ENCODE data around the gene CDK6.

Gene CDK6

DNA sequence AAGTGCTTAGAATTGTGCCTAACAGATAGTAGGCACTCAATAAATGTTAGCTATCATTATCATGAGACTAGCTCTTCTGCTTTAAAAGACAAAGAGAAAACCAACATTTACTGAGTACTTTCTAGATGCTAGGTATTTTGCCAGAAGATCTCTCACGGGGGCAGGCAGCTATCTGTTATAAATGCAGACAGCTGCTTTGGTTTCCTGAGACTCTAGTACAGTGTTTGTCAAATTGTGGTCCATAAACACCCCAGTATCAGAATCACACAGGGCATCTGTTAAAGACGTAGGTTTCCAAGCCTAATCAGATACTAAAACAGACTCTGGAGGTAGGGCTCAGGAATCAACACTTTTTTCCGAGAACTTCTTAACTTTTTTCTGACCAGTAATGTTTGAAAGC is 260.1 kb downstream of the CDK6 start:
- Histone ChIP-seq H3K36me3 (ENCODE audit: insufficient read depth, low read length) (peaks cover 95% of the 10 kb centered on the region), H3K9ac (ENCODE audit: low read length) (no peak overlapping the region), H3K27ac (ENCODE audit: low read depth, low read length, poor library complexity, severe bottlenecking) (no peak overlapping the region), H3K79me2 (ENCODE audit: insufficient read depth, low read length) (peaks cover 19% of the 10 kb centered on the region), H3K27me3 (ENCODE audit: insufficient read depth, low read length) (no peaks in the 10 kb centered on the region), H4K20me1 (ENCODE audit: insufficient read depth, low read length) (peaks cover 8% of the 10 kb centered on the region; the same call in 1 of the 2 replicates), H3F3A (ENCODE audit: insufficient read depth, low read length) (0 out of 2 replicates have a peak, but pooled peaks cover 3% of the 10 kb centered on the region), H3K4me2 (ENCODE audit: low read length) (no peak overlapping the region), H3K9me2 (ENCODE audit: low read depth, low read length) (no peaks in the 10 kb centered on the region), H3K9me3 (ENCODE audit: low read length) (no peaks in the 10 kb centered on the region), H3K4me1 (ENCODE audit: insufficient read depth, low read length, severe bottlenecking) (no peaks in the 10 kb centered on the region), H3K4me3 (ENCODE audit: low read depth, low read length, poor library complexity, severe bottlenecking) (no peak overlapping the region), H2AFZ (ENCODE audit: low read length) (no peak overlapping the region)
- TF ChIP-seq, protein P1, sequence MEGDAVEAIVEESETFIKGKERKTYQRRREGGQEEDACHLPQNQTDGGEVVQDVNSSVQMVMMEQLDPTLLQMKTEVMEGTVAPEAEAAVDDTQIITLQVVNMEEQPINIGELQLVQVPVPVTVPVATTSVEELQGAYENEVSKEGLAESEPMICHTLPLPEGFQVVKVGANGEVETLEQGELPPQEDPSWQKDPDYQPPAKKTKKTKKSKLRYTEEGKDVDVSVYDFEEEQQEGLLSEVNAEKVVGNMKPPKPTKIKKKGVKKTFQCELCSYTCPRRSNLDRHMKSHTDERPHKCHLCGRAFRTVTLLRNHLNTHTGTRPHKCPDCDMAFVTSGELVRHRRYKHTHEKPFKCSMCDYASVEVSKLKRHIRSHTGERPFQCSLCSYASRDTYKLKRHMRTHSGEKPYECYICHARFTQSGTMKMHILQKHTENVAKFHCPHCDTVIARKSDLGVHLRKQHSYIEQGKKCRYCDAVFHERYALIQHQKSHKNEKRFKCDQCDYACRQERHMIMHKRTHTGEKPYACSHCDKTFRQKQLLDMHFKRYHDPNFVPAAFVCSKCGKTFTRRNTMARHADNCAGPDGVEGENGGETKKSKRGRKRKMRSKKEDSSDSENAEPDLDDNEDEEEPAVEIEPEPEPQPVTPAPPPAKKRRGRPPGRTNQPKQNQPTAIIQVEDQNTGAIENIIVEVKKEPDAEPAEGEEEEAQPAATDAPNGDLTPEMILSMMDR (IDR thresholded peaks at IDR 0.05; ENCODE audit: low read length): no peak
- TF ChIP-seq EZH2 (IDR thresholded peaks at IDR 0.05; ENCODE audit: borderline replicate concordance, low read length): no peak

DNA sequence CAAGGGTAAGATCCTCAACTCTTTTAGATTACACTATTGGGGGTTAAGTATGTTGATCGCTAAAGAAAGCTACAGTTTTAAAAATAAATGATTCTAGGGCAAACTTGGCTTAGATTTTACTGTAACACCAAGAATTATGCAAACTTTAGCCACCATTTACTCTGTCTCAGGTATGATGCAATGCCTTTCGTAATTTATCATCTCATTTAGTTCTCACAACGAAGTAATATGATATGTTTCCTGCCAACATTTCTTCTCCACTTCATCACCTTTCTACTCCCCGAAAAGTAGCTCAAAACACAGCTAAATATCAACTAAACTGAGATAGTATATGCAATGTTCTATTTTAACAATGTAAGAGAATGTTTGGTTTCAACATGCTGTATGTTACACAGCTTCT is 267.2 kb downstream of the CDK6 start:
- Histone ChIP-seq H3K9ac (ENCODE audit: low read length) (no peak overlapping the region), H3K4me3 (ENCODE audit: low read depth, low read length, poor library complexity, severe bottlenecking) (no peak overlapping the region), H2AFZ (ENCODE audit: low read length) (no peak overlapping the region), H3K36me3 (ENCODE audit: insufficient read depth, low read length) (peaks cover 85% of the 10 kb centered on the region), H3K27ac (ENCODE audit: low read depth, low read length, poor library complexity, severe bottlenecking) (no peak overlapping the region), H3F3A (ENCODE audit: insufficient read depth, low read length) (no peaks in the 10 kb centered on the region), H3K27me3 (ENCODE audit: insufficient read depth, low read length) (no peaks in the 10 kb centered on the region), H4K20me1 (ENCODE audit: insufficient read depth, low read length) (no peaks in the 10 kb centered on the region), H3K4me1 (ENCODE audit: insufficient read depth, low read length, severe bottlenecking) (no peaks in the 10 kb centered on the region), H3K79me2 (ENCODE audit: insufficient read depth, low read length) (no peaks in the 10 kb centered on the region; the same call in 1 of the 2 replicates), H3K9me2 (ENCODE audit: low read depth, low read length) (no peaks in the 10 kb centered on the region), H3K4me2 (ENCODE audit: low read length) (no peak overlapping the region), H3K9me3 (ENCODE audit: low read length) (no peaks in the 10 kb centered on the region)
- TF ChIP-seq, protein P1 (IDR thresholded peaks at IDR 0.05; ENCODE audit: low read length): no peak
- TF ChIP-seq EZH2 (IDR thresholded peaks at IDR 0.05; ENCODE audit: borderline replicate concordance, low read length): no peak

DNA sequence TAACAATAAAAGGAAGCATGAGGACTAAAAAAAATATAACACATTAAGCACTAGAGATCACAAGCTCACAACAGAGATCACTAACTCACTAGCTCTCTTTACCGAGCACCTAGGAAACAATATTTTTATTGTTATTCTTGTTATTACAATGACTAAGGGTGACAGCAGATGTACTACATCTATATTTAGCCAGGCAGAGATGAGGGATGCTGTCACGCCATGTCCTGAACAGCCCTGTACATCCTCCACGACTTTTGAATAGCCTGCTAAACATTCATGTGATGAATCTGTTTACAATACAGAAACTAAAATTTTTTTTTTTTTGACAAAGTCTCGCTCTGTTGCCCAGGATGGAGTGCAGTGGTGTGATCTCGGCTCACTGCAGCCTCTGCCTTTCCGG is 268.9 kb downstream of the CDK6 start:
- Histone ChIP-seq H3K27me3 (ENCODE audit: insufficient read depth, low read length) (no peaks in the 10 kb centered on the region), H3K79me2 (ENCODE audit: insufficient read depth, low read length) (no peaks in the 10 kb centered on the region; the same call in 1 of the 2 replicates), H3F3A (ENCODE audit: insufficient read depth, low read length) (no peaks in the 10 kb centered on the region), H2AFZ (ENCODE audit: low read length) (no peak overlapping the region), H3K4me2 (ENCODE audit: low read length) (no peak overlapping the region), H3K9me2 (ENCODE audit: low read depth, low read length) (no peaks in the 10 kb centered on the region), H3K27ac (ENCODE audit: low read depth, low read length, poor library complexity, severe bottlenecking) (no peak overlapping the region), H3K9ac (ENCODE audit: low read length) (no peak overlapping the region), H3K4me1 (ENCODE audit: insufficient read depth, low read length, severe bottlenecking) (no peaks in the 10 kb centered on the region), H3K36me3 (ENCODE audit: insufficient read depth, low read length) (peaks cover 86% of the 10 kb centered on the region), H4K20me1 (ENCODE audit: insufficient read depth, low read length) (no peaks in the 10 kb centered on the region), H3K9me3 (ENCODE audit: low read length) (no peaks in the 10 kb centered on the region), H3K4me3 (ENCODE audit: low read depth, low read length, poor library complexity, severe bottlenecking) (no peak overlapping the region)
- no peak for TF ChIP-seq EZH2 (IDR thresholded peaks at IDR 0.05; ENCODE audit: borderline replicate concordance, low read length)
- TF ChIP-seq, protein P1 (IDR thresholded peaks at IDR 0.05; ENCODE audit: low read length): no peak

Measured in OCI-LY1 (cell line).